ENCODE results near the gene ERBB4.

GRCh38 chr2:212548455-212548819 is 9.8 kb upstream of the ERBB4 start:
- TF ChIP-seq, protein P1, sequence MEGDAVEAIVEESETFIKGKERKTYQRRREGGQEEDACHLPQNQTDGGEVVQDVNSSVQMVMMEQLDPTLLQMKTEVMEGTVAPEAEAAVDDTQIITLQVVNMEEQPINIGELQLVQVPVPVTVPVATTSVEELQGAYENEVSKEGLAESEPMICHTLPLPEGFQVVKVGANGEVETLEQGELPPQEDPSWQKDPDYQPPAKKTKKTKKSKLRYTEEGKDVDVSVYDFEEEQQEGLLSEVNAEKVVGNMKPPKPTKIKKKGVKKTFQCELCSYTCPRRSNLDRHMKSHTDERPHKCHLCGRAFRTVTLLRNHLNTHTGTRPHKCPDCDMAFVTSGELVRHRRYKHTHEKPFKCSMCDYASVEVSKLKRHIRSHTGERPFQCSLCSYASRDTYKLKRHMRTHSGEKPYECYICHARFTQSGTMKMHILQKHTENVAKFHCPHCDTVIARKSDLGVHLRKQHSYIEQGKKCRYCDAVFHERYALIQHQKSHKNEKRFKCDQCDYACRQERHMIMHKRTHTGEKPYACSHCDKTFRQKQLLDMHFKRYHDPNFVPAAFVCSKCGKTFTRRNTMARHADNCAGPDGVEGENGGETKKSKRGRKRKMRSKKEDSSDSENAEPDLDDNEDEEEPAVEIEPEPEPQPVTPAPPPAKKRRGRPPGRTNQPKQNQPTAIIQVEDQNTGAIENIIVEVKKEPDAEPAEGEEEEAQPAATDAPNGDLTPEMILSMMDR (conservative IDR thresholded peaks at IDR 0.05; ENCODE audit: low read length) = peak; percentile 64
- no peak for TF ChIP-seq EZH2phosphoT487 (IDR thresholded peaks at IDR 0.05; ENCODE audit: borderline replicate concordance)
